SU-DHL-6 (cell line): ENCODE results near the gene NIPSNAP3A.

ENCODE experiments used
- CTCF ChIP-seq: fragments of 200-600 bp; sonication (generic); IDR thresholded peaks from one replicate; pipeline ENCODE4 v1.5.1; 2017; ENCODE audit warnings: antibody characterized with exemption, mild to moderate bottlenecking, low read length, moderate library complexity; ENCODE audit not compliant: insufficient read depth, poor library complexity, severe bottlenecking
- EZH2phosphoT487 ChIP-seq: fragments of 200-600 bp; sonication (generic), shearing (Covaris generic); conservative IDR thresholded peaks from 2 replicates; pipeline ENCODE4 v1.6.1; 2018; ENCODE audit warnings: mild to moderate bottlenecking, antibody characterized with exemption, low read length, moderate library complexity, mixed read lengths

- TF ChIP-seq CTCF (peak; percentile 59), EZH2phosphoT487 (no peak)
Measured at GRCh38 chr9:104780796-104781395, 33.4 kb downstream of the NIPSNAP3A start.
